Endodermal cell (in vitro differentiated cells): ENCODE measurements around the gene ADD1. TPM values are rescaled to one million over a fixed set of nuclear protein-coding genes. Genes with fewer than 3 reads are reported as not detected.
"Not testable (repeated sequence)": the region's sequence is repeated elsewhere in the genome, so short reads cannot be mapped to it uniquely, and the experiment has no call there.

Source experiments
- DNase-seq: peaks from one replicate; pipeline ENCODE4 v3.0.0-alpha.2; 2017
- H3K27ac ChIP-seq: 2 replicates; pipeline ENCODE4 v1.5.1; 2013; ENCODE audit warnings: mild to moderate bottlenecking, low read depth, low read length, moderate library complexity
- H3K27me3 ChIP-seq: 2 replicates; pipeline ENCODE4 v1.6.1; 2013; ENCODE audit warnings: mild to moderate bottlenecking, low read length, moderate library complexity; ENCODE audit not compliant: insufficient read depth, control insufficient read depth, poor library complexity, severe bottlenecking
- H3K36me3 ChIP-seq: 2 replicates; pipeline ENCODE4 v1.7.0; 2013; ENCODE audit warnings: mild to moderate bottlenecking, low read length, moderate library complexity; ENCODE audit not compliant: control insufficient read depth, insufficient read depth
- H3K4me1 ChIP-seq: one replicate; pipeline ENCODE4 v1.7.0; 2013; ENCODE audit warnings: low read length; ENCODE audit not compliant: control insufficient read depth, insufficient read depth
- H3K4me3 ChIP-seq: 2 replicates; pipeline ENCODE4 v1.5.1; 2013; ENCODE audit warnings: mild to moderate bottlenecking, low read length, moderate library complexity
- H3K9ac ChIP-seq: 2 replicates; pipeline ENCODE4 v1.6.1; 2013; ENCODE audit warnings: mild to moderate bottlenecking, low read length, moderate library complexity; ENCODE audit not compliant: poor library complexity, severe bottlenecking; ENCODE audit errors: extremely low read depth
- H3K9me3 ChIP-seq: 2 replicates; pipeline ENCODE4 v1.6.1; 2013; ENCODE audit warnings: mild to moderate bottlenecking, low read length, moderate library complexity; ENCODE audit not compliant: control insufficient read depth
- H3K27ac Mint-ChIP-seq: 2 replicates; pipeline ENCODE4 v1.8.0; 2020; ENCODE audit warnings: mixed read lengths
- H3K27me3 Mint-ChIP-seq: 2 replicates; pipeline ENCODE4 v1.8.0; 2021; ENCODE audit warnings: mild to moderate bottlenecking, mixed read lengths; ENCODE audit not compliant: insufficient read depth
- H3K36me3 Mint-ChIP-seq: 2 replicates; pipeline ENCODE4 v1.8.0; 2020; ENCODE audit warnings: low read depth, mixed read lengths
- H3K4me1 Mint-ChIP-seq: 2 replicates; pipeline ENCODE4 v1.8.0; 2020; ENCODE audit warnings: mixed read lengths
- H3K4me3 Mint-ChIP-seq: 2 replicates; pipeline ENCODE4 v1.8.0; 2020; ENCODE audit warnings: mild to moderate bottlenecking, moderate library complexity, mixed read lengths
- H3K9me3 Mint-ChIP-seq: 2 replicates; pipeline ENCODE4 v1.8.0; 2020; ENCODE audit warnings: mild to moderate bottlenecking, mixed read lengths
- WGBS, 2 experiments: methylation state at CpG; one replicate each; pipeline versions ENCODE4 v1.1.5 to v1.1.7; 2013; ENCODE audit warnings: missing lambda C conversion rate in 2 of 2, mixed read lengths in 1 of 2; ENCODE audit not compliant: insufficient coverage in 1 of 2, insufficient read length in 1 of 2; 5-methylcytosine and 5-hydroxymethylcytosine counted together
- total RNA-seq, 2 donors: library from RNA; stranded (reverse); fragmentation: NEBNext Ultra II Directional in 1 of 2; extraction: Animal tissue kit (Norgen Biotek cat#: 25700) in 1 of 2; gene quantifications; 2 replicates in 1 of 2; 3 replicates in 1 of 2; pipeline ENCODE4 v1.2.1, GENCODE V29; 2021
- TF ChIP-seq, protein P1 (sequence below): fragments of 200-600 bp; sonication (generic); conservative IDR thresholded peaks from 2 replicates; pipeline ENCODE4 v1.5.0; 2021; ENCODE audit warnings: antibody characterized with exemption, mild to moderate bottlenecking

The ADD1 gene
- total RNA-seq, 2 donors from 2014 or later = 231 to 257 TPM

DNA sequence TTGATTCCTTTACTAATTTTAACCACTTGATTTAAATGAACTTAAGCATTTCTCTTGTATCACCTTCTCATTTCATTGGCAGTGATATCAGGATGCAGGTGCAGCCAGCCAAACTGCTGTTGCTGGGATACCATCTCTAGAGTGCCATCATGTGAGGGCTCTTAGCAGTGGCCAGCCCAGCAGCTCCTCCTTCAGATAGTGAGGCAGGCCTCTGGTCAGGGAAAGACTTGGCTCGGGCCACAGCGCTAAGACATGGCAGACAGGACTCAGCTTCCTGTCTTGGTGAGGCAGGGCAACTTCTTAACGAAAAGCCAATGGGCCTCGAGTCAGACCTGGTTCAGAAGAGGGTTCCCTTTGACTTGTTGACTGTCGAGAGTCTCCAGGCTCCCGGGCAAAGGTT lies 69.5 kb downstream of the ADD1 start:
- H3K4me1 Mint-ChIP-seq = no peaks in the 10 kb centered on the region
- no peaks in the 10 kb centered on the region for H3K27me3 Mint-ChIP-seq
- Histone ChIP-seq H3K4me1 (no peaks in the 10 kb centered on the region), H3K9me3 (peaks cover 12% of the 10 kb centered on the region), H3K4me3 (no peak overlapping the region), H3K36me3 (peaks cover 88% of the 10 kb centered on the region), H3K27me3 (no peaks in the 10 kb centered on the region), H3K9ac (no peak overlapping the region), H3K27ac (no peak overlapping the region)
- 88 to 97% methylated on average over 6 of the region's 6 CpGs for WGBS, 2 experiments
- H3K27ac Mint-ChIP-seq = no peak overlapping the region
- no peak for DNase-seq
- TF ChIP-seq, protein P1, sequence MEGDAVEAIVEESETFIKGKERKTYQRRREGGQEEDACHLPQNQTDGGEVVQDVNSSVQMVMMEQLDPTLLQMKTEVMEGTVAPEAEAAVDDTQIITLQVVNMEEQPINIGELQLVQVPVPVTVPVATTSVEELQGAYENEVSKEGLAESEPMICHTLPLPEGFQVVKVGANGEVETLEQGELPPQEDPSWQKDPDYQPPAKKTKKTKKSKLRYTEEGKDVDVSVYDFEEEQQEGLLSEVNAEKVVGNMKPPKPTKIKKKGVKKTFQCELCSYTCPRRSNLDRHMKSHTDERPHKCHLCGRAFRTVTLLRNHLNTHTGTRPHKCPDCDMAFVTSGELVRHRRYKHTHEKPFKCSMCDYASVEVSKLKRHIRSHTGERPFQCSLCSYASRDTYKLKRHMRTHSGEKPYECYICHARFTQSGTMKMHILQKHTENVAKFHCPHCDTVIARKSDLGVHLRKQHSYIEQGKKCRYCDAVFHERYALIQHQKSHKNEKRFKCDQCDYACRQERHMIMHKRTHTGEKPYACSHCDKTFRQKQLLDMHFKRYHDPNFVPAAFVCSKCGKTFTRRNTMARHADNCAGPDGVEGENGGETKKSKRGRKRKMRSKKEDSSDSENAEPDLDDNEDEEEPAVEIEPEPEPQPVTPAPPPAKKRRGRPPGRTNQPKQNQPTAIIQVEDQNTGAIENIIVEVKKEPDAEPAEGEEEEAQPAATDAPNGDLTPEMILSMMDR = no peak
- peaks cover 93% of the 10 kb centered on the region for H3K36me3 Mint-ChIP-seq
- no peak overlapping the region for H3K4me3 Mint-ChIP-seq
- peaks cover 19% of the 10 kb centered on the region for H3K9me3 Mint-ChIP-seq

DNA sequence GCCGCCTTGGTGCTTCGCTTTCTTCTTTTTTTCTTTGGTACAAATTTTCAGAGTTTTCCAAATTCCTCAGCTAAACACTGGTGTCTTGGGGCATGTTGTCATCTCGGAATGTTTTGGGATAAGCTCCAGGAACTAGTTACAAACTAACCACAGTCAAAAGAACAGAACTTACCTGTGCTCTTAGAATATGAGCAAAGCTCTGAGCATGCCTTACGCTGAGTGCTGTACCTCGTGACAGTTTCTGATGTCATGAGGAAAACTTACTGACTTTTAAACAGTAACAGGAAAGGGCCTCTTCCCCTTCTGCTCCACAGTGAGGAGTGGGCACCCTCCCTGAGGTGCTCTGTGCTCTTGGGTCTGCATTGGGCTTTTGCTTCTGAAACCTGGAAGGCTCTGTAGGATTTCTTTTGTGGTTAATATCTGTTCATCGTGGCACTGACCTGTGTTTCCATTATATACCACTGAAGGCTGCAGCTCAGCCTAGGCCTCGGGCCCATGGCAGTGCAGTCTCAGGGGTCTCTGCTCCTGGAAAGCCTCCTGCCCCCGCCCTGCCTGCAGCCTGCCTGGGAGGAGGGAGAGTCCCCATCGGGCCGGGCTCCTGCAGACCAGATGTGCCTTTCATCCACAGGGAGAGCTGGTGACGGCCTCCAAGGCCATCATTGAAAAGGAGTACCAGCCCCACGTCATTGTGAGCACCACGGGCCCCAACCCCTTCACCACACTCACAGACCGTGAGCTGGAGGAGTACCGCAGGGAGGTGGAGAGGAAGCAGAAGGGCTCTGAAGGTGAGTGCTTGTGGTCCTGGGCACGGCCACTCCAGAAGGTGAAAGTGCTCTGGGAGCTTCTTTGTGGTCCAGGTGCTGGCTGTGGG lies 70.8 kb downstream of the ADD1 start:
- H3K36me3 Mint-ChIP-seq = peaks cover 93% of the 10 kb centered on the region
- TF ChIP-seq, protein P1 = no peak
- H3K27me3 ChIP-seq = no peaks in the 10 kb centered on the region
- H3K27me3 Mint-ChIP-seq = no peaks in the 10 kb centered on the region
- H3K9ac ChIP-seq = no peak overlapping the region
- H3K27ac ChIP-seq = no peak overlapping the region
- WGBS, 2 experiments = 94 to 95% methylated on average over 7 to 15 of the region's 16 CpGs
- peaks cover 16% of the 10 kb centered on the region for H3K9me3 ChIP-seq
- H3K4me3 ChIP-seq = no peak overlapping the region
- peaks cover 87% of the 10 kb centered on the region for H3K36me3 ChIP-seq
- H3K27ac Mint-ChIP-seq = no peak overlapping the region
- H3K4me1 ChIP-seq = no peaks in the 10 kb centered on the region
- H3K4me1 Mint-ChIP-seq = no peaks in the 10 kb centered on the region
- H3K9me3 Mint-ChIP-seq = peaks cover 32% of the 10 kb centered on the region
- H3K4me3 Mint-ChIP-seq = no peak overlapping the region
- DNase-seq = no peak

DNA sequence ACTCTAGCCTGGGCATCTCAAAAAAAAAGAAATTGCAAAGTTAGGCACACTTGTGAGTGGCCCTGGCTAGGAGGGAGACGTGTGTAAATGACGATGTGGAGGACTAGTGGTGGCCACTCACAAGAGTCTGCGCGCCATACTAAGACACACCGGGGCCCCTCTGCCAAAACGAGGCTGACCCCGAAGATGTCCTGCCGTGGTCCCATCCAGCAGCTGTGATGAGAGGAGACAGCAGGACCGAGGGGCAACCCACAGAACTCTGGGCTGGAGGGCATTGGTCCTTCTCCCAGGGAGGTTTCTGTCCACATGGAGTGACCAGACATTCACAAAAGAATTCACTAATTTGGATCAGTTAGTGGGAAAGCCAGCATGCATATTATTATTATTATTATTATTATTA lies 72.1 kb downstream of the ADD1 start:
- H3K27ac ChIP-seq = no peak overlapping the region
- no peak overlapping the region for H3K27ac Mint-ChIP-seq
- no peaks in the 10 kb centered on the region for H3K27me3 ChIP-seq
- H3K4me3 Mint-ChIP-seq = no peak overlapping the region
- peaks cover 93% of the 10 kb centered on the region for H3K36me3 Mint-ChIP-seq
- TF ChIP-seq, protein P1 = no peak
- peaks cover 87% of the 10 kb centered on the region for H3K36me3 ChIP-seq
- no peaks in the 10 kb centered on the region for H3K27me3 Mint-ChIP-seq
- H3K9me3 ChIP-seq = peaks cover 25% of the 10 kb centered on the region
- no peak overlapping the region for H3K4me3 ChIP-seq
- no peak overlapping the region for H3K9ac ChIP-seq
- no peaks in the 10 kb centered on the region for H3K4me1 ChIP-seq
- H3K4me1 Mint-ChIP-seq = no peaks in the 10 kb centered on the region
- WGBS, 2 experiments = 80 to 84% methylated on average over 5 to 9 of the region's 9 CpGs
- DNase-seq = no peak
- peaks cover 41% of the 10 kb centered on the region for H3K9me3 Mint-ChIP-seq

DNA sequence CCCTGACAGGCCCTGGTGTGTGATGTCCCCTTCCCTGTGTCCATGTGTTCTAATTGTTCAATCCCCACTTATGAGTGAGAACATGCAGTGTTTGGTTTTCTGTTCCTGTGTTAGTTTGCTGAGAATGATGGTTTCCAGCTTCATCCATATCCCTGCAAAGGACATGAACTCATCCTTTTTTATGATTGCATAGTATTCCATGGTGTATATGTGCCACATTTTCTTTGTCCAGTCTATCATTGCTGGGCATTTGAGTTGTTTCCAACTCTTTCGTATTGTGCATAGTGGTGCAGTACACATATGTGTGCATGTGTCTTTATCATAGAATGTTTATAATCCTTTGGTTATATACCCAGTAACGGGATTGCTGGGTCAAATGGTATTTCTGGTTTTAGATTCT lies 73.1 kb downstream of the ADD1 start:
- Histone ChIP-seq H3K36me3 (peaks cover 80% of the 10 kb centered on the region), H3K9me3 (peaks cover 25% of the 10 kb centered on the region)
- H3K4me3 Mint-ChIP-seq, H3K27me3 Mint-ChIP-seq, DNase-seq, H3K4me1 Mint-ChIP-seq, H3K27me3 ChIP-seq, H3K9ac ChIP-seq, H3K4me3 ChIP-seq, H3K27ac Mint-ChIP-seq, H3K4me1 ChIP-seq, H3K27ac ChIP-seq: not testable (repeated sequence)
- WGBS, 2 experiments = 91 to 94% methylated on average over 2 of the region's 2 CpGs
- Mint-ChIP-seq H3K36me3 (peaks cover 93% of the 10 kb centered on the region), H3K9me3 (peaks cover 41% of the 10 kb centered on the region)

DNA sequence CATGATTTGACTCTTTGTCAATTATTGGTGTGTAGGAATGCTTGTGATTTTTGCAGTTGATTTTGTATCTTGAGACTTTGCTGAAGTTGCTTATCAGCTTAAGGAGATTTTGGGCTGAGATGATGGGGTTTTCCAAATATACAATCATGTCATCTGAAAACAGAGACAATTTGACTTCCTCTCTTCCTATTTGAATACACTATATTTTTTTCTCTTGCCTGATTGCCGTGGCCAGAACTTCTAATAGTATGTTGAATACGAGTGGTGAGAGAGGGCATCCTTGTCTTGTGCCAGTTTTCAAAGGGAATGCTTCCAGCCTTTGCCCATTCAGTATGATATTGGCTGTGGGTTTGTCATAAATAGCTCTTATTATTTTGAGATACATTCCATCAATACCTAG lies 74.7 kb downstream of the ADD1 start:
- H3K4me3 Mint-ChIP-seq, H3K27ac ChIP-seq, H3K27me3 Mint-ChIP-seq, DNase-seq, H3K4me1 ChIP-seq, H3K4me3 ChIP-seq, H3K27ac Mint-ChIP-seq, H3K9ac ChIP-seq, H3K27me3 ChIP-seq: not testable (repeated sequence)
- peaks cover 91% of the 10 kb centered on the region for H3K36me3 Mint-ChIP-seq
- WGBS, 2 experiments = 100% methylated on average over 1 of the region's 2 CpGs; no CpG with 5 or more reads in 1 of the 2 experiments
- H3K9me3 ChIP-seq = peaks cover 25% of the 10 kb centered on the region
- peaks cover 41% of the 10 kb centered on the region for H3K9me3 Mint-ChIP-seq
- peaks cover 18% of the 10 kb centered on the region for H3K4me1 Mint-ChIP-seq
- peaks cover 75% of the 10 kb centered on the region for H3K36me3 ChIP-seq
